ENCODE data around the gene PIP4K2B.

DNA sequence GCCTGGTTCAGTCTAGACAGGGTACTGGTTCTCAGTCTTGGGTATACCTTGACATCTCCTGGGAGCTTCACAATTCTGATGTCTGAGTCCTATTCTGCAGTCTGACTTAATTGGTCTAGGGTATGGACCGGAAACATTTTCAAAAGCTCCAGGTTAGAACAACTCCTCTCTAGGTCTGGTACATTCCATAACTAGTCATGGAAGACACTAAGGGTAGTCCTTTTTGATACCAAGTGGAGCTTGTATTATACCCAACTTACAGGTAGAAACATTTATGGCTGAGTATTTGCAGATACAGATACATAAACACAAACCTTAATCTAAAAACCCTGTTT, 49.2 kb upstream of the PIP4K2B start:
- TF ChIP-seq POLR2AphosphoS5 (IDR thresholded peaks at IDR 0.05; ENCODE audit: insufficient read depth in 1 of 2, low read depth in 1 of 2) (no peak), POLR2A (IDR thresholded peaks at IDR 0.05) (no peak)
- TF ChIP-seq, protein P1, sequence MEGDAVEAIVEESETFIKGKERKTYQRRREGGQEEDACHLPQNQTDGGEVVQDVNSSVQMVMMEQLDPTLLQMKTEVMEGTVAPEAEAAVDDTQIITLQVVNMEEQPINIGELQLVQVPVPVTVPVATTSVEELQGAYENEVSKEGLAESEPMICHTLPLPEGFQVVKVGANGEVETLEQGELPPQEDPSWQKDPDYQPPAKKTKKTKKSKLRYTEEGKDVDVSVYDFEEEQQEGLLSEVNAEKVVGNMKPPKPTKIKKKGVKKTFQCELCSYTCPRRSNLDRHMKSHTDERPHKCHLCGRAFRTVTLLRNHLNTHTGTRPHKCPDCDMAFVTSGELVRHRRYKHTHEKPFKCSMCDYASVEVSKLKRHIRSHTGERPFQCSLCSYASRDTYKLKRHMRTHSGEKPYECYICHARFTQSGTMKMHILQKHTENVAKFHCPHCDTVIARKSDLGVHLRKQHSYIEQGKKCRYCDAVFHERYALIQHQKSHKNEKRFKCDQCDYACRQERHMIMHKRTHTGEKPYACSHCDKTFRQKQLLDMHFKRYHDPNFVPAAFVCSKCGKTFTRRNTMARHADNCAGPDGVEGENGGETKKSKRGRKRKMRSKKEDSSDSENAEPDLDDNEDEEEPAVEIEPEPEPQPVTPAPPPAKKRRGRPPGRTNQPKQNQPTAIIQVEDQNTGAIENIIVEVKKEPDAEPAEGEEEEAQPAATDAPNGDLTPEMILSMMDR (IDR thresholded peaks at IDR 0.05) = no peak

Measured in vagina (tissue), 2 donors.